Mesenchymal stem cell (in vitro differentiated cells and primary cell): ENCODE results near the gene LARP1.

Experiments used
- DNase-seq: peaks from one replicate; pipeline ENCODE4 v3.0.0-alpha.2; 2013
- H2AFZ ChIP-seq: one replicate; pipeline ENCODE4 v1.6.1; 2013; ENCODE audit warnings: low read depth, mild to moderate bottlenecking, control low read depth, inconsistent platforms, low read length, moderate library complexity
- H2AK5ac ChIP-seq: 2 replicates; pipeline ENCODE4 v1.6.1; 2013; ENCODE audit warnings: low read length, moderate library complexity, mild to moderate bottlenecking, inconsistent platforms; ENCODE audit not compliant: severe bottlenecking
- H2BK120ac ChIP-seq: one replicate; pipeline ENCODE4 v1.6.1; 2013; ENCODE audit warnings: low read depth, mild to moderate bottlenecking, inconsistent platforms, low read length, moderate library complexity
- H2BK12ac ChIP-seq, 2 experiments: one replicate each; pipeline ENCODE4 v1.6.1; 2013; ENCODE audit warnings: inconsistent platforms in 2 of 2, low read length in 2 of 2, mild to moderate bottlenecking in 2 of 2, moderate library complexity in 2 of 2, control low read depth in 1 of 2
- H2BK15ac ChIP-seq: one replicate; pipeline ENCODE4 v1.6.1; 2013; ENCODE audit warnings: mild to moderate bottlenecking, low read depth, inconsistent platforms; ENCODE audit not compliant: poor library complexity, severe bottlenecking
- H2BK5ac ChIP-seq: 2 replicates; pipeline ENCODE4 v1.6.1; 2013; ENCODE audit warnings: low read depth, mild to moderate bottlenecking, low read length, control low read depth, inconsistent platforms; ENCODE audit not compliant: poor library complexity, severe bottlenecking
- H3K14ac ChIP-seq, 2 experiments: one replicate each; pipeline ENCODE4 v1.6.1; 2013; ENCODE audit warnings: inconsistent platforms in 2 of 2, low read length in 2 of 2, control low read depth in 1 of 2, mild to moderate bottlenecking in 1 of 2, moderate library complexity in 1 of 2
- H3K18ac ChIP-seq, 2 experiments: one replicate each; pipeline ENCODE4 v1.6.1; 2013; ENCODE audit warnings: inconsistent platforms in 2 of 2, low read length in 2 of 2, control low read depth in 1 of 2, low read depth in 1 of 2, mild to moderate bottlenecking in 1 of 2
- H3K23ac ChIP-seq, 2 experiments: one replicate each; pipeline ENCODE4 v1.6.1; 2013; ENCODE audit warnings: inconsistent platforms in 2 of 2, low read length in 2 of 2, mild to moderate bottlenecking in 2 of 2, moderate library complexity in 2 of 2, control low read depth in 1 of 2
- H3K27ac ChIP-seq: 2 replicates; pipeline ENCODE4 v1.5.1; 2013; ENCODE audit warnings: mild to moderate bottlenecking, moderate library complexity, low read length, control low read depth, inconsistent platforms; ENCODE audit not compliant: poor library complexity, severe bottlenecking
- H3K27me3 ChIP-seq, 2 experiments: 2 replicates each; pipeline versions ENCODE4 v1.6.1 to v1.7.0; 2013; ENCODE audit warnings: low read length in 2 of 2, mild to moderate bottlenecking in 2 of 2, moderate library complexity in 2 of 2, control low read depth in 1 of 2, inconsistent platforms in 1 of 2; ENCODE audit not compliant: control insufficient read depth in 1 of 2, insufficient read depth in 1 of 2
- H3K36me3 ChIP-seq, 2 experiments: 2 replicates each; pipeline versions ENCODE4 v1.6.1 to v1.7.0; 2013; ENCODE audit warnings: low read length in 2 of 2, control low read depth in 1 of 2, inconsistent platforms in 1 of 2, low read depth in 1 of 2, mild to moderate bottlenecking in 1 of 2; ENCODE audit not compliant: insufficient read depth in 2 of 2, control insufficient read depth in 1 of 2
- H3K4ac ChIP-seq, 2 experiments: one replicate each; pipeline ENCODE4 v1.6.1; 2013; ENCODE audit warnings: inconsistent platforms in 2 of 2, low read length in 2 of 2, mild to moderate bottlenecking in 2 of 2, moderate library complexity in 2 of 2, control low read depth in 1 of 2, low read depth in 1 of 2
- H3K4me1 ChIP-seq: 2 replicates; pipeline ENCODE4 v1.6.1; 2013; ENCODE audit warnings: low read depth, low read length, control low read depth; ENCODE audit not compliant: control insufficient read depth, insufficient read depth
- H3K4me2 ChIP-seq: 2 replicates; pipeline ENCODE4 v1.6.1; 2013; ENCODE audit warnings: low read length, mild to moderate bottlenecking, inconsistent platforms; ENCODE audit not compliant: poor library complexity, severe bottlenecking
- H3K4me3 ChIP-seq, 2 experiments: 2 replicates each; pipeline versions ENCODE4 v1.5.1 to v1.7.0; 2013; ENCODE audit warnings: low read length in 2 of 2, mild to moderate bottlenecking in 2 of 2, control low read depth in 1 of 2, low read depth in 1 of 2; ENCODE audit not compliant: insufficient read depth in 1 of 2
- H3K79me1 ChIP-seq: replicated peaks from 2 replicates; pipeline ENCODE4 v1.6.1; 2013; ENCODE audit warnings: mild to moderate bottlenecking, control low read depth, low read length, inconsistent platforms; ENCODE audit not compliant: poor library complexity, severe bottlenecking
- H3K9ac ChIP-seq: 2 replicates; pipeline ENCODE4 v1.7.0; 2013; ENCODE audit warnings: mild to moderate bottlenecking, low read length, moderate library complexity
- H3K9me3 ChIP-seq: 2 replicates; pipeline ENCODE4 v1.7.0; 2013; ENCODE audit warnings: mild to moderate bottlenecking, low read length; ENCODE audit not compliant: control insufficient read depth
- H4K8ac ChIP-seq: one replicate; pipeline ENCODE4 v1.6.1; 2013; ENCODE audit warnings: inconsistent platforms, mild to moderate bottlenecking, low read length, moderate library complexity
- H4K91ac ChIP-seq: one replicate; pipeline ENCODE4 v1.6.1; 2013; ENCODE audit warnings: mild to moderate bottlenecking, low read length, inconsistent platforms
- WGBS: methylation state at CpG from one replicate; pipeline ENCODE4 v1.1.7; 2013; ENCODE audit warnings: mixed read lengths; 5-methylcytosine and 5-hydroxymethylcytosine counted together

The LARP1 gene

DNA sequence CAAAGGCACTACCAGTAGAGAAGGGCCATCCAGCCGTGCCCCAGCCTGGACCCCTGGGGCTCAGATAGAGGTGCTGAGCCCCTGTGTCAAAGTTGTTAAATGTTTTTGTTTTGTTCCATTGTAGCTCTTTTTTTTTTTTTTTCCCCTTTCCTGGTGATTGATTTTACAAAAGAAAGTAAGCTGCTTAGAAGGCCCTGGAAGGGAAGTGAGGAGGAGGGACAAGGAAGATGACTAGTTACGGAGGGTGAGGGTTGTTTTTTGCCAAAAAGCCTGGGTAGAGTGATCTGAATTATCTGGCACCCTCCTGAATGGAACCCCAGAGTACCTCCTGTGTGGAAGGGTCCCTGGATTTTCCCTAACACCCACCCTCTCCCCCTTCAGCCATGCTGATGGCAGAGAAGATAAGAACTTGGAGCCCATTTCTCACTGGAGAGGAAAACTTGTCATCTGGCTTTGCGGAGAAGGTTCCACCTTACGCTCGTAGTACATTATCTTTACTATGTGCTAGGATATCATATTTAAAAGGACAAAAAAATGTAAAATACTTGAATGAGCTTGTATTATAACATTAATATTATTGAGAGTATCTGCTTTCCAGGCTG is 61.8 kb downstream of the LARP1 start:
- no peak overlapping the region for H2BK120ac ChIP-seq
- 83% methylated on average over 2 of the region's 5 CpGs for WGBS
- H3K36me3 ChIP-seq, result peaks cover 72 to 96% of the 10 kb centered on the region in 2 experiments
- no peaks in the 10 kb centered on the region for H3K27me3 ChIP-seq
- H3K23ac ChIP-seq, result no peak overlapping the region
- no peak overlapping the region for H3K4me3 ChIP-seq
- no peak overlapping the region for H3K9ac ChIP-seq
- no peak overlapping the region for H2BK5ac ChIP-seq
- no peak overlapping the region for H4K8ac ChIP-seq
- H2BK15ac ChIP-seq, result no peak overlapping the region
- H2AK5ac ChIP-seq, result no peak overlapping the region
- no peak overlapping the region for H3K4me2 ChIP-seq
- H3K4me1 ChIP-seq, result peaks cover 7% of the 10 kb centered on the region
- no peak overlapping the region for H4K91ac ChIP-seq
- H3K27ac ChIP-seq, result no peak overlapping the region
- DNase-seq, result no peak
- H2AFZ ChIP-seq, result no peak overlapping the region
- H3K79me1 ChIP-seq, result peaks cover 55% of the 10 kb centered on the region
- H3K14ac ChIP-seq, result no peak overlapping the region
- no peaks in the 10 kb centered on the region for H3K9me3 ChIP-seq
- H3K18ac ChIP-seq, result no peak overlapping the region
- H3K4ac ChIP-seq, result no peak overlapping the region
- no peak overlapping the region for H2BK12ac ChIP-seq

DNA sequence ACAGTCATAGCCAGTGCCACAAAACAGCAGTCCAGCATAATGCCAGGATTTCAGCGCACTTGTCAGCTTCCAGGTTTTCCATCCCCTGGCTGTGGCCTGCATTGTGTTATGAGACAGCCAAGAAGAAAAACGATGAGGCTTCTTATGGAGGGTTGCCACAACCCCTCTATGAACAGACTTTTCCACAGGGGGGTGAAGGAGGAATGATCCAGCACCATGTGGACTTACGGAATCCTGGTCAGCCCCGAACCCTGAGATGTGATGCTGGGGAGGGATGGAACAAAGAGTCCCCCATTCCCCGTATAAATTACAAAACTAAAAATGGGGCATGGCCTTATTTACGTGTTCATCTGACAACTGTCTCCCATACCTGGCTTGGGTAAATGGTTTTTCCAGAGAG is 62.6 kb downstream of the LARP1 start:
- H3K27ac ChIP-seq, result no peak overlapping the region
- no peak overlapping the region for H3K9ac ChIP-seq
- no peak overlapping the region for H3K23ac ChIP-seq
- H3K27me3 ChIP-seq, result no peaks in the 10 kb centered on the region
- no peak overlapping the region for H2BK15ac ChIP-seq
- H2AFZ ChIP-seq, result no peak overlapping the region
- no peak overlapping the region for H4K91ac ChIP-seq
- no peaks in the 10 kb centered on the region for H3K9me3 ChIP-seq
- over 99% methylated on average over 6 of the region's 6 CpGs for WGBS
- no peak for DNase-seq
- no peak overlapping the region for H3K4me3 ChIP-seq
- H3K18ac ChIP-seq, result no peak overlapping the region
- H2BK5ac ChIP-seq, result no peak overlapping the region
- no peak overlapping the region for H3K4me2 ChIP-seq
- H2BK120ac ChIP-seq, result no peak overlapping the region
- H2AK5ac ChIP-seq, result no peak overlapping the region
- H3K36me3 ChIP-seq, result peaks cover 69 to 99% of the 10 kb centered on the region in 2 experiments
- no peak overlapping the region for H3K14ac ChIP-seq
- H3K4me1 ChIP-seq, result peaks cover 8% of the 10 kb centered on the region
- H3K4ac ChIP-seq, result no peak overlapping the region
- H2BK12ac ChIP-seq, result no peak overlapping the region
- peaks cover 55% of the 10 kb centered on the region for H3K79me1 ChIP-seq
- no peak overlapping the region for H4K8ac ChIP-seq

DNA sequence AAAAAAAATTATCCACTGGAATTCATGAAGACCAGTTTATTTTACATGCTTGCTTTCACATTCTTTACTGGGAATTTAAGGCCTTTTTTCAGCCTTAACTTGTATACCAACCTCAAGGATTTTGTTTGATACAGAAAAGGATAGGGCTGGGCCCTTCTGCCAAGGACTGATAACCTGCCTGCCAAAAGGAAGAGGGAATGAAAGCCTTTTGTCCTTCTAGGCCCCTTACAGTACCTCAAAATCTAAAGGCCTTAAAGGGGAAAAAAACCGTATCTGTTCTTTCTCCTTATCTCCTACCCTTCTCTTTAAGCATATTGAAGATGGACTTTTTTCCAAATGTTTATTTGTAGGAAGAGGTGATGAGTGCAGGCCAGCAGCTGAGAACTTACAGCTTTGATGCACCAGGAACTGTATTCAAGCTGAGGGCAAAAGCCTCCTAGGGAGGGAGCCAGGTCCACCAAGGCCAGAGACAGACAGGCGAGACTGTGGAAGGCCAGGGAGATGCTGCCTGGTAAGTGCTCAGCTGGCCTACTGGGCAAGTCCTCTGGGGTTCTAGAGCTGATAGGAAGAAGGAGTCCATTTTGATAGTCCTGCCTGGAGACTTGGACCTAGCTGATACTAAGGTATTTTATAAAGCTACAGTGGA is 63.4 kb downstream of the LARP1 start:
- Histone ChIP-seq H2AK5ac (no peak overlapping the region), H3K18ac (no peak overlapping the region), H3K4me1 (peaks cover 8% of the 10 kb centered on the region), H4K91ac (no peak overlapping the region), H3K9ac (peak overlapping the region; percentile 5), H3K4me3 (no peak overlapping the region), H3K4me2 (no peak overlapping the region), H3K23ac (no peak overlapping the region), H3K27ac (no peak overlapping the region), H3K14ac (peak overlapping the region in 1 of 2 experiments; percentile 73), H3K9me3 (no peaks in the 10 kb centered on the region), H3K79me1 (peaks cover 55% of the 10 kb centered on the region), H2BK120ac (no peak overlapping the region), H2BK12ac (no peak overlapping the region), H3K27me3 (no peaks in the 10 kb centered on the region), H3K4ac (no peak overlapping the region), H3K36me3 (peaks cover 71 to 99% of the 10 kb centered on the region in 2 experiments), H2BK5ac (no peak overlapping the region), H4K8ac (peak overlapping the region; percentile 1), H2AFZ (no peak overlapping the region), H2BK15ac (no peak overlapping the region)
- WGBS, result 94% methylated on average over 1 of the region's 2 CpGs
- DNase-seq, result no peak

DNA sequence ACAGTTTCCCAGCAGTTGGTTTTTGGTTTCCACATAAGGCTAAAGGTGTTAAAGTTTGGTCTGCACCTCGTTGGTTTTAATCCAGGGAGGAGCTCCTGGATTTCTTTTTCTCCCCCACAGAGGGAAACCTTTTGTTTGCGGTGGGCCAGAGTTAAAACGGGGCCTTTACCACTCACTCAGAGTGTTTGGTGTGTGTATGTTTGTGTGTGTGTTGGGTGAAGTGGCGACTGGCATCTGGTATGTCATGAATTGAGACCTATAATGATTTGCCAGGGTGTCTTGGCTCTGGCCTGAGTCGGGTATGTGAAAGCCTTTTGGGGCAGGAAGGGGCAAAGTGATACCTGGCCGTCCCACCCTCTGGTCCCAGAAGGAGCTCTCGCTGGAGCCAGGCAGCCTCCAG is 64.4 kb downstream of the LARP1 start:
- Histone ChIP-seq H3K4me3 (no peak overlapping the region), H4K91ac (no peak overlapping the region), H2AK5ac (no peak overlapping the region), H3K36me3 (peaks cover 70 to 100% of the 10 kb centered on the region in 2 experiments), H3K79me1 (peaks cover 52% of the 10 kb centered on the region), H3K23ac (no peak overlapping the region), H2BK120ac (no peak overlapping the region), H3K18ac (no peak overlapping the region), H2BK15ac (no peak overlapping the region), H2BK12ac (no peak overlapping the region), H3K27ac (no peak overlapping the region), H3K4ac (no peak overlapping the region), H4K8ac (peak overlapping the region; percentile 73), H3K27me3 (no peaks in the 10 kb centered on the region), H2BK5ac (no peak overlapping the region), H3K14ac (no peak overlapping the region), H3K9me3 (no peaks in the 10 kb centered on the region), H3K4me2 (no peak overlapping the region), H2AFZ (no peak overlapping the region), H3K9ac (no peak overlapping the region), H3K4me1 (peaks cover 6% of the 10 kb centered on the region)
- no peak for DNase-seq
- WGBS, result 95% methylated on average over 7 of the region's 7 CpGs
